SK-N-SH (cell line): Measurements from ENCODE around the gene SOX8. TPM values are rescaled to one million over a fixed set of nuclear protein-coding genes. Genes with fewer than 3 reads are reported as not detected.

Source experiments
- CTCF ChIA-PET: fragments of 300-600, 350-600 bp; formaldehyde crosslinking; extraction: SDS; loops from one replicate; lab custom pipeline; 2021; lab: Yijun Ruan, JAX
- POLR2A ChIA-PET: fragments of 350-600 bp; sonication (Branson Sonifier 250); formaldehyde crosslinking; extraction: SDS; loops from one replicate; lab custom pipeline; 2020; ENCODE audit warnings: antibody characterized with exemption, inconsistent platforms; lab: Yijun Ruan, JAX
- DNase-seq: peaks from one replicate; pipeline ENCODE4 v3.0.0; 2012
- H2AFZ ChIP-seq: fragments of 200-600 bp; sonication (generic); 2 replicates; pipeline ENCODE4 v1.8.1; 2016; ENCODE audit warnings: antibody characterized with exemption, mild to moderate bottlenecking, low read depth
- H3F3A ChIP-seq: fragments of 200-600 bp; sonication (generic); replicated peaks from 2 replicates; pipeline ENCODE3; 2016; ENCODE audit warnings: antibody characterized with exemption, mild to moderate bottlenecking; ENCODE audit not compliant: insufficient read depth
- H3K27ac ChIP-seq, 2 experiments: fragments of 200-500 bp in 1 of 2; fragments of 200-600 bp in 1 of 2; sonication (Bioruptor generic) in 1 of 2; sonication (generic), shearing (Covaris generic) in 1 of 2; 2 replicates each; pipeline versions ENCODE4 v1.5.1 to v1.6.1; 2014 to 2016; ENCODE audit warnings: low read depth in 2 of 2, inconsistent platforms in 1 of 2, low read length in 1 of 2, mild to moderate bottlenecking in 1 of 2, mixed read lengths in 1 of 2
- H3K27me3 ChIP-seq: fragments of 200-600 bp; sonication (generic), shearing (Covaris generic); 2 replicates; pipeline ENCODE4 v1.6.1; 2016; ENCODE audit warnings: mixed run types; ENCODE audit not compliant: insufficient read depth
- H3K36me3 ChIP-seq, 2 experiments: fragments of 200-500 bp in 1 of 2; fragments of 200-600 bp in 1 of 2; sonication (Bioruptor generic) in 1 of 2; sonication (generic) in 1 of 2; replicated peaks in 1 of 2; 2 replicates each; pipeline versions ENCODE3 to v1.5.1; 2014 to 2016; ENCODE audit warnings: low read length in 1 of 2, mild to moderate bottlenecking in 1 of 2; ENCODE audit not compliant: insufficient read depth in 2 of 2, control insufficient read depth in 1 of 2
- H3K4me1 ChIP-seq, 2 experiments: fragments of 200-500 bp in 1 of 2; fragments of 200-600 bp in 1 of 2; sonication (Bioruptor generic) in 1 of 2; sonication (generic), shearing (Covaris generic) in 1 of 2; 2 replicates each; pipeline versions ENCODE4 v1.5.1 to v1.6.1; 2014 to 2016; ENCODE audit warnings: low read depth in 1 of 2, low read length in 1 of 2, mixed run types in 1 of 2; ENCODE audit not compliant: insufficient read depth in 2 of 2, control insufficient read depth in 1 of 2
- H3K4me2 ChIP-seq: fragments of 200-600 bp; sonication (generic), shearing (Covaris generic); 2 replicates; pipeline ENCODE4 v1.6.1; 2017; ENCODE audit warnings: mixed run types
- H3K4me3 ChIP-seq, 2 experiments: fragments of 200-500 bp in 1 of 2; fragments of 200-600 bp in 1 of 2; sonication (Bioruptor generic) in 1 of 2; sonication (generic), shearing (Covaris generic) in 1 of 2; 2 replicates each; pipeline versions ENCODE4 v1.5.1 to v1.8.1; 2014 to 2016; ENCODE audit warnings: low read depth in 2 of 2, inconsistent platforms in 1 of 2, low read length in 1 of 2, mild to moderate bottlenecking in 1 of 2, mixed read lengths in 1 of 2, moderate library complexity in 1 of 2
- H3K79me2 ChIP-seq: fragments of 200-600 bp; sonication (generic); 2 replicates; pipeline ENCODE4 v1.8.1; 2017; ENCODE audit warnings: mild to moderate bottlenecking; ENCODE audit not compliant: insufficient read depth
- H3K9ac ChIP-seq: fragments of 200-600 bp; sonication (generic); 2 replicates; pipeline ENCODE4 v1.6.1; 2017; ENCODE audit warnings: mixed run types
- H3K9me2 ChIP-seq: fragments of 200-600 bp; sonication (generic); 2 replicates; pipeline ENCODE4 v1.6.1; 2017; ENCODE audit warnings: mixed run types
- H3K9me3 ChIP-seq: fragments of 200-600 bp; sonication (generic); 2 replicates; pipeline ENCODE4 v1.6.1; 2017; ENCODE audit warnings: mixed run types, mild to moderate bottlenecking, moderate library complexity
- H4K20me1 ChIP-seq: fragments of 200-600 bp; sonication (generic); 2 replicates; pipeline ENCODE4 v1.6.1; 2017; ENCODE audit warnings: mild to moderate bottlenecking, mixed run types; ENCODE audit not compliant: insufficient read depth
- CHD2 ChIP-seq: fragments of 150-350 bp; IDR thresholded peaks from 2 replicates; pipeline ENCODE4 v1.6.1; 2018; ENCODE audit warnings: low read length; ENCODE audit not compliant: partially characterized antibody
- CTCF ChIP-seq: fragments of 200-600 bp; sonication (generic); IDR thresholded peaks from 2 replicates; pipeline ENCODE4 v1.6.1; 2017; ENCODE audit warnings: antibody characterized with exemption, mild to moderate bottlenecking, moderate library complexity
- EZH2phosphoT487 ChIP-seq: fragments of 200-600 bp; sonication (generic); IDR thresholded peaks from 2 replicates; pipeline ENCODE4 v1.6.1; 2017; ENCODE audit warnings: low read depth, mixed run types, mild to moderate bottlenecking, antibody characterized with exemption, moderate library complexity, borderline replicate concordance
- GATA2 ChIP-seq: sonication (generic); formaldehyde crosslinking; IDR thresholded peaks from 2 replicates; pipeline ENCODE4 v1.5.0; 2020; ENCODE audit warnings: mild to moderate bottlenecking, missing genetic modification reagents
- IRF3 ChIP-seq: fragments of 150-350 bp; IDR thresholded peaks from 2 replicates; pipeline ENCODE4 v1.6.1; 2016; ENCODE audit warnings: mild to moderate bottlenecking, low read depth, low read length
- JUND ChIP-seq: IDR thresholded peaks from 2 replicates; pipeline ENCODE4 v1.4.0; 2012
- RAD21 ChIP-seq: IDR thresholded peaks from 2 replicates; pipeline ENCODE4 v1.6.1; 2012; ENCODE audit warnings: mild to moderate bottlenecking, low read length
- REST ChIP-seq: IDR thresholded peaks from 2 replicates; pipeline ENCODE4 v1.6.1; 2012; ENCODE audit warnings: mild to moderate bottlenecking, low read depth, low read length, moderate library complexity
- RFX5 ChIP-seq: IDR thresholded peaks from 2 replicates; pipeline ENCODE4 v1.6.1; 2012; ENCODE audit warnings: mild to moderate bottlenecking, improper control_type of control experiment, low read length
- SIN3A ChIP-seq: IDR thresholded peaks from 2 replicates; pipeline ENCODE4 v1.6.1; 2012; ENCODE audit warnings: low read depth, mild to moderate bottlenecking, low read length, moderate library complexity, borderline replicate concordance
- SMC3 ChIP-seq: IDR thresholded peaks from 2 replicates; pipeline ENCODE4 v1.6.1; 2012; ENCODE audit warnings: low read depth, low read length, improper control_type of control experiment
- TAF1 ChIP-seq: IDR thresholded peaks from 2 replicates; pipeline ENCODE4 v1.6.1; 2012; ENCODE audit warnings: low read depth, mild to moderate bottlenecking, low read length, moderate library complexity, borderline replicate concordance
- TCF12 ChIP-seq: IDR thresholded peaks from 2 replicates; pipeline ENCODE4 v1.4.0; 2012
- TEAD4 ChIP-seq: IDR thresholded peaks from 2 replicates; pipeline ENCODE4 v1.4.0; 2012; ENCODE audit warnings: mild to moderate bottlenecking, borderline replicate concordance; ENCODE audit not compliant: insufficient read depth
- WGBS: methylation state at CpG from one replicate; pipeline ENCODE4 v1.1.6; 2017; ENCODE audit warnings: low lambda C conversion rate; 5-methylcytosine and 5-hydroxymethylcytosine counted together
- polyA plus RNA-seq, 3 experiments: library from polyadenylated mRNA; depleted of rRNA; stranded (reverse); fragments of >200 nt; gene quantifications; 2 replicates each; pipeline ENCODE4 v1.2.3, GENCODE V29; 2012

The SOX8 gene
- polyA plus RNA-seq, 1 of the 3 experiments (the other 2 are of a cell fraction) = not detected

GRCh38 chr16:933581-933980 is 48.0 kb upstream of the SOX8 start:
- Histone ChIP-seq H4K20me1 (no peaks in the 10 kb centered on the region), H3K79me2 (no peaks in the 10 kb centered on the region), H3K27ac (no peak overlapping the region), H3K36me3 (peaks cover 0 to 3% of the 10 kb centered on the region in 2 experiments), H3K9ac (no peak overlapping the region), H3K9me2 (no peaks in the 10 kb centered on the region), H3K9me3 (no peaks in the 10 kb centered on the region), H3K4me2 (no peak overlapping the region), H3K4me3 (no peak overlapping the region), H3K4me1 (no peaks in the 10 kb centered on the region), H3K27me3 (no peaks in the 10 kb centered on the region), H3F3A (no peaks in the 10 kb centered on the region), H2AFZ (no peak overlapping the region)
- ChIA-PET POLR2A (no interaction called here), CTCF (no interaction called here)
- 89% methylated on average over 5 of the region's 15 CpGs for WGBS
- no peak for DNase-seq
- no peak for TF ChIP-seq CTCF
- no peak for TF ChIP-seq JUND
- no peak for TF ChIP-seq GATA2 (CRISPR knock-in tag)
- TF ChIP-seq RAD21 = no peak
- TF ChIP-seq REST = no peak
- no peak for TF ChIP-seq SMC3
- no peak for TF ChIP-seq TCF12
- TF ChIP-seq TEAD4 = no peak
- no peak for TF ChIP-seq TAF1

GRCh38 chr16:934178-934577 is 47.4 kb upstream of the SOX8 start:
- TF ChIP-seq IRF3 (no peak), EZH2phosphoT487 (no peak), SIN3A (no peak), SMC3 (no peak), CHD2 (no peak), RFX5 (no peak)
- WGBS = 80% methylated on average over 10 of the region's 10 CpGs
- Histone ChIP-seq H3K27me3 (no peaks in the 10 kb centered on the region), H3K4me1 (no peaks in the 10 kb centered on the region), H3K27ac (no peak overlapping the region), H3K9ac (no peak overlapping the region), H3K79me2 (no peaks in the 10 kb centered on the region), H3K4me2 (no peak overlapping the region), H3F3A (no peaks in the 10 kb centered on the region), H3K9me3 (no peaks in the 10 kb centered on the region), H3K4me3 (no peak overlapping the region), H3K9me2 (no peaks in the 10 kb centered on the region), H2AFZ (no peak overlapping the region), H4K20me1 (no peaks in the 10 kb centered on the region), H3K36me3 (peaks cover 0 to 3% of the 10 kb centered on the region in 2 experiments)
- DNase-seq = no peak
- POLR2A ChIA-PET = no interaction called here
- CTCF ChIA-PET = no interaction called here
